GM19395 (cell line): ENCODE data around the gene EGFL6.

Experiments
- ATAC-seq: cut with Tn5 transposase; IDR thresholded peaks from one replicate; pipeline ENCODE4 v1.9.1; 2021; ENCODE audit warnings: mild to moderate bottlenecking, moderate library complexity; ENCODE audit not compliant: unreplicated experiment

The EGFL6 gene

GRCh38 chrX:13569479-13570260 lies at the start of gene EGFL6:
Gene EGFL6, plus strand, starts transcription at chrX:13569601. Its CDS starts 261 bp downstream, at chrX:13569862.
- ATAC-seq: no peak

DNA sequence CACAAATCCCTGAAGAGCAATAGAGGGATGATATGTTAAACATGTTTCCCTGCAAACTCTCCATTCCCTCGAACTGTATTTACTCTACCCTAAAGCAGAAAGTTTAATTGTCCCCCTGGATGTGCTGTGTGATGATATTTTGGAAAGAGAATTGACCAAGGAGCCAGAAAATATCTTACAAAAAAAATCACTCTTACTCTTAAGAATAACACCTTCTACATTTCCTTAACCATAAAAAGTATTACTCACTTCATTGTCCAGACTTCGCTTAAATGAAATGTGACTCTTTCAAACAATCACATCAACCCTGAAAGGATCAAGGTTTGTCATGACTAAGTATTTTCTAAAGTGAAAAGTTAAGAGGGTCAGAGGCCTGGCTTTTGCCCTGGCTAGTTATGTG lies 49.0 kb upstream of the EGFL6 start:
- no peak for ATAC-seq

- ATAC-seq: no peak
These were observed 48.5 kb upstream of the EGFL6 start for GRCh38 chrX:13520936-13521335.

- no peak for ATAC-seq
These were observed 46.6 kb upstream of the EGFL6 start for GRCh38 chrX:13522811-13523210.

GRCh38 chrX:13533726-13534125 lies 35.7 kb upstream of the EGFL6 start:
- ATAC-seq: no peak

GRCh38 chrX:13535376-13536165 lies 33.8 kb upstream of the EGFL6 start:
- no peak for ATAC-seq

DNA sequence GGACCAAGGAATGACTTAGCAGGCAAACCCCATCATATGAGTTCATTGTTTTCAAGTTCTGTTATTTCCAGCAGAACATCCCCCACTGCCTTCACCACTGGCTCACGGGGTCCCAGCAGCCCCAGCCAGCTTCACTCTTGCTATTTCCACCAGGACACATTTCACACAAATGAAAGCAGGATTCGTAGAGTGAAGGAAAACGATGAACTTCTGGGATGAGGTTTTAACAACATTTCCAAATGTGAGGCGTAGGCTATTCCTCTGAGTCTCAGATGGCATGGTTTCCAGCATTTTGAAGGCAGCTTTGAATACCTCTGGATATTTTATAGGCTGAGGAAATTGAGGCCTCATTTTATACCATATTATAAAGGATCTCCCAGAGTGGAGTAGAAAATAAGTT lies 32.9 kb upstream of the EGFL6 start:
- no peak for ATAC-seq

DNA sequence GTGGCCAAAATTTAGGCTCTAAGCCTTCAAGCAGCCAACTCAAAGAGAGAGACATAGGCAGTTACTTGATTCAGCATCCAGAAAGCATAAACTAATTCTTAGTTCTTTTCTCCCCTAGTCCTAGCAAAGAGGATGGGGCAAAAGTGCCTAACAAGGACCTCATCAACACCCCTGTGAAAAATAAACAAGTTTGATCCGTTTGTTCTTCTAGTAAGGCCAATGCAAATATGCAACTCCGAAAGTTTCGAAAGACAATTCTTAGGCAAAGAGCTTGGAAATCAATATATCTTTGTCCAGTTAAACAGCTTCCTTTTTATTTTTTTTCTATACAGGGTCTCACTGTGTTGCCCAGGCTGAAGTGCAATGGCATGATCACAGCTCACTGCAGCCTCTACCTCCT lies 31.0 kb upstream of the EGFL6 start:
- no peak for ATAC-seq

DNA sequence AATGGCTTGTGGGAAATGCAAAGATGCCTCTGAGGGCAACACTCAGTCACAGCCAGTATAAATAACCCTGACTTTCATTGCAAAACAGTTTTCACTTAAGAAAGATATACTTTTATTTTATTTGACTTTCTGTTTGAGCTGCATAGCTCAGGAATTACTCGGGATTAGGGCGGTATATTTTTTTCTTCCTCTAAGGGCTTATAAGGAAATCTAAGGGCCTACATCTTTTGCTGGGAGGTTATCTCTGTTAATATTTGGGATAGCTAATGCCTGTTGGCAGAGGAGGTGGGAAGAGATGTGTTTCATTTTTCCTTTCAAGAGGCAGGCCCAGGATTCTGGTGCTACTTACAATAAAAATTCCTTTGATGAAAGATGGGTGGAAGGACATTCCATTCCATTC lies 28.8 kb upstream of the EGFL6 start:
- no peak for ATAC-seq

DNA sequence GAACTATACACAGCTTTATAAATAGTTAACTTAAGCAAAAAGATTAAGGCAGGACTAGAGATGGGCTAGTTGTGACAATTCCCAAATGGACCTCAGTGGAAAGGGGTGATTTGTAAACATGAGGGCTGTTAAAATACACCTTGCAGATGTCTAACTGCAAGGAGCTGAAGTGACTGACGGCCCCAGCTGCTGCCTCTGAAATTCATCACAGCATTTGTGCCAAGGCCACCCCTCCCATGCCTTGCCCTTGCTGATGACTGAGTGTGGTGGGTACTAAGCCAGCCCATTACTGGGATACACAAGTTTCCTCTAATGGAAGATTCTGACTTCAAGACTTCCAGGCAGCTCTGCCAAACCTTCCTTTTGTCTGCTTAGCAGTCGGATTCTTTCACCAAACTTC lies 23.7 kb upstream of the EGFL6 start:
- ATAC-seq: no peak

- ATAC-seq: no peak
These were observed 21.7 kb upstream of the EGFL6 start for GRCh38 chrX:13547671-13548070.

DNA sequence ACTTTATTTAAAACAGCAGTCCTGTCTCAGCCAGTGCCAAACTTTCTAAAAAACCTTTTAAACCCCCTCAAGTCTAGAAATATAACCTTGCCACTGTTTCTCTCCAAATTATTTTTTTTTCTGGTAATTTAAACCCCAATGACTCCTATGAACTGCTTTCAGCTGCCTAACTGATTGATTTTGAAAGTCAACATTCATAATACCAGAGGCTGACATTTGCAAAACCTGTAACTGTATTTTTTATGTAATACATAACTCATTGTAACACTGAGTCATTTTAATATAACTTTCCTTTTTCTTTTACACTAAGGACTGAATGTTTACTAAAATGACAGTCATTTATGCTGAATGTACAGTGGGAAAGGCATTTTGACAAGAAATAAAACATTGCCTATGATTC lies 19.1 kb upstream of the EGFL6 start:
- ATAC-seq: no peak

DNA sequence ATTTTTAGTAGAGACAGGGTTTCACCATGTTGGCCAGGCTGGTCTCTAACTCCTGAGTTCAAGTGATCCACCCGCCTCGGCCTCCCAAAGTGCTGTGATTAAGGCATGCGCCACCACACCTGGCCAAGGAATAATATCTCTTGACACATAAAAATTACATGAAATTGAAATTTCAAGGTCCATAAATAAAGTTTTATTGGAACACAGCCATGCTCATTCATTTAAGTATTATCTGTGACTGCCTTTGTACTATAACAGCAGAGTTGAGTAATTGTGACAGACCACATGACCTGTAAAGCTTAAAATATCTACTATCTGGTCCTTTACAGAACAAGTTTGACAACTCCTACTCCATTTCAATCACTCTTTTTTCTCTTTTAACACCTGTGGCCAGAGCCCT lies 17.8 kb upstream of the EGFL6 start:
- no peak for ATAC-seq

DNA sequence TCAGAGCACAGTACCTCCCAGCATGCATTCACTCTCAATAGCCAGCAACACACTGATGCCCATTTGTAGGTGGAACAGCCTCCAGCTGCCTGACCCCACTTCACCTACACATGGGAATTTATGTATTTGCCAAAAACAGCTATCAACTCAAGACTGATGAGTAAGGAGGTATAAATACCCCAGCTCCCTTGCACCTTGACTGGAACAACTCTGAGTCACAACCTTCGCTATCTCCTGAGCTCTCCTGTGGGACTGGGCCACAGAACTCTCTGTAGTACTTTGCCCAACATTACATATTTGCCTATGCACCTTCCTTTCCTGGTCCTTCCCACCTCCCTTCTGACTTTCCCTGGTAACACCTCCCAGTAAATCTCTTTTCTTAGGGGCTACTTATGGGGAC lies 16.5 kb upstream of the EGFL6 start:
- ATAC-seq: no peak

GRCh38 chrX:13565511-13565910 lies 3.9 kb upstream of the EGFL6 start:
- ATAC-seq: no peak

DNA sequence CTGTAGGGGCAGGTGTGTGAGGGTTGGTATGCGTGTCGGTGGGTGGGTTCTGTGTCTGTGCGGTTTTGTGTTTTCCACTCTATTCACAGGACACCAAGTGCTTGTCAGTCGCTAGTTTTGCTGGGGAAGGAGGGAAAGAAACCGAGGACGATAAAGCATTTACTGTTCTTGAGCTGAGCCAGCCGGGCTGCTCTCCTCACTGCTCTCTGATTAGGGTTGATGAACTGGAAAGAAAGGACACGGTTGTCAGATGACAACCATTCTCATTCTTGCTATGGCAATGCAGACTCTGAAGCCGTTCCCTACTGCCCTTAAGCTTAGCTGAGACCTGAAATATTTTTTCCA lies 832 bp downstream of the EGFL6 start:
- ATAC-seq: no peak

GRCh38 chrX:13571136-13571535 lies 1.7 kb downstream of the EGFL6 start:
- ATAC-seq: no peak

DNA sequence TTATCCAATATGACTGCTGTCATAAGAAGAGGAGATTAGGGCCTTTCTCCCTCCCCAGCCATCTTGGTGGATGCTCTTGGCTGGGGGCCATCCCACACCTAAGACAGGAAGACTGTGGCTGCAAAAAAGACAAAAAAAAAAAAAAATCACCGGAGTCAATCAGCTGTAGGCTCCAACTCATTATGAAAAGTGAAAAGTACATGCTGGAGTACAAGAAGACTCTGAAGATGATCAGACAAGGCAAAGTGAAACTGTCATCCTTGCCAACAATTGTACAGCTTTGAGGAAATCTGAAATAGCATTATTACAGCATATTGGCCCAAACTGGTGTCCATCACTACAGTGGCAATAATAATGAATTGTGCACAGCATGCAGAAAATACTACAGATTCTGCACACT lies 5.2 kb downstream of the EGFL6 start:
- ATAC-seq: peak; percentile 74

GRCh38 chrX:13579661-13580060 lies 10.3 kb downstream of the EGFL6 start:
- no peak for ATAC-seq

- no peak for ATAC-seq
These were observed 12.2 kb downstream of the EGFL6 start for GRCh38 chrX:13581554-13581953.

- ATAC-seq: no peak
These were observed 18.5 kb downstream of the EGFL6 start for GRCh38 chrX:13587786-13588477.

- ATAC-seq: no peak
These were observed 20.8 kb downstream of the EGFL6 start for GRCh38 chrX:13590207-13590606.
